ENCODE results near the gene IL18R1. TPM values are rescaled to one million over a fixed set of nuclear protein-coding genes. Genes with fewer than 3 reads are reported as not detected.

IL18R1 gene
- total RNA-seq, 2 experiments from 2014 or later, result 22.4 to 23.4 TPM

- H3K9me3 Mint-ChIP-seq (ENCODE audit: low read depth), result no peaks in the 10 kb centered on the region
- no peak for DNase-seq
- peak overlapping the region; percentile 11 for H3K27ac Mint-ChIP-seq
- H3K36me3 Mint-ChIP-seq (ENCODE audit: low read depth), result no peaks in the 10 kb centered on the region
- ATAC-seq, result peak; percentile 7
- no peak overlapping the region for H3K4me3 Mint-ChIP-seq
- ChIA-PET POLR2A (interaction anchor here (0.6 kb wide), 1 partner anchor 99 kb away, joined by 3 read pairs; no protein-coding TSS in a partner anchor), CTCF (interaction anchor here (0.9 to 2.5 kb wide), 5 partner anchors 14 to 430 kb away, joined by 3 to 6 read pairs (median 4); no protein-coding TSS in a partner anchor)
- peaks cover 38% of the 10 kb centered on the region for H3K4me1 Mint-ChIP-seq
- intact Hi-C loops (cut with DNase I, micrococcal nuclease), result loop anchor here (5.0 to 10.0 kb wide), 3 partner anchors 330 to 720 kb away; no protein-coding TSS in a partner anchor
- no peaks in the 10 kb centered on the region for H3K27me3 Mint-ChIP-seq
Observed at GRCh38 chr2:102434655-102435381, 79.2 kb downstream of the IL18R1 start.

DNA sequence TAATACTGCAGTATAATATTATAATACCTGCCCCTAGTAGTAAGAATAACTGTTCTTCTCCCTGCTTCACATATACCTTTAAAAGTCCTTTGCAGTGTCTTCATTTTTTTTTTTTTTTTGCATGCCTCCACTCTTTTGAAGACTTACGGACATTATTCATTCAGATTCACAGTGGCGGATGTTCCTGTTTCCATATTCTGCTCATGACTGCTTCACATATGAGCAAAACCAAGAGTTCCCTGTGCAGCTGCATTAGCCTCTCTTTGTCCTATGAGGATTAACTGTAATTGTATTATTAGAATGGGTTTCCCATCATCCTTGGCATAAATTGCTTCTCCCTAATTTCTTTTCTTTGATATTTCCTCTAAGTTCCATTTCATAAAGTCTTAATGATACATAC, 80.1 kb downstream of the IL18R1 start:
- no peaks in the 10 kb centered on the region for H3K27me3 Mint-ChIP-seq
- ChIA-PET POLR2A (interaction anchor here (0.6 kb wide), 1 partner anchor 99 kb away, joined by 3 read pairs; no protein-coding TSS in a partner anchor), CTCF (interaction anchor here (1.1 to 2.5 kb wide), 7 partner anchors 8 to 551 kb away, joined by 3 to 8 read pairs (median 4); no protein-coding TSS in a partner anchor)
- ATAC-seq, result no peak
- peaks cover 33% of the 10 kb centered on the region for H3K4me1 Mint-ChIP-seq
- intact Hi-C loops (cut with DNase I, micrococcal nuclease), result loop anchor here (2.0 to 10.0 kb wide), 6 partner anchors 69 to 721 kb away; no protein-coding TSS in a partner anchor
- no peak overlapping the region for H3K4me3 Mint-ChIP-seq
- no peaks in the 10 kb centered on the region for H3K9me3 Mint-ChIP-seq (ENCODE audit: low read depth)
- H3K27ac Mint-ChIP-seq, result peak overlapping the region; percentile 71
- H3K36me3 Mint-ChIP-seq (ENCODE audit: low read depth), result no peaks in the 10 kb centered on the region
- DNase-seq, result no peak

DNA sequence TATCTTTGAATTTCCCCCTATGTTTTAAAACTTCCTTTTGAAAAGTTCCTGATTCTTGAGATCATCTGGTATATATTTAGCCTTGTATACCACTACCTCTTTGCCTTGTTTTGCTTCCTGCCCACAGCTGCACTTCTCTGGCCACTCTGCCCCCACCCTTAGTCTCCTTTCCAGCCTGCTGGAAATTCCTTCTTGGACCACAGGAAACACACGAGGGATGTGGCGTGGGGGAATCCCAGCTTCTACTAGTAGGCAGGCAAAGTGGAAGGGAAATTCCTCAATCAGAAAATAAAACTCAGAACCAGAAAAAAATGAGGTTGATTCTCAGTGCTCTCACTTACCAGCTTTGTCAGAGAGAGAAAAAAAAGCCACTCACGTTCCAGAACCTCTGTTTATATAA, 80.7 kb downstream of the IL18R1 start:
- no peak for ATAC-seq

DNA sequence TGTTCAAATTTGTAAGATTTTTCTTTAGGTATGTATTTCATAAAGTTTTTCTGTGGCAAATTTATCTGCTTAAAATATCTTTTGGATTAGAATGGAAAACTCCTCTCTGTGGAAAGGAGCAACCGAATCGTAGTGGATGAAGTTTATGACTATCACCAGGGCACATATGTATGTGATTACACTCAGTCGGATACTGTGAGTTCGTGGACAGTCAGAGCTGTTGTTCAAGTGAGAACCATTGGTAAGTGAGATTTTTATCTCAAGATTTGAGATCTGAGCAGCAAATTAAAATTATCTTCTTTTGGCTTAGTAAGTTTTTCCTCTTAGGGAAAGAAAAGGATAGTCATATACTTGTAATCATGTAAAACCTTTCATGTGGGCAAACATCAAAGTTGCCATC, 81.5 kb downstream of the IL18R1 start:
- CTCF ChIA-PET, result interaction anchor here (0.6 to 2.5 kb wide), 11 partner anchors 8 to 991 kb away, joined by 3 to 8 read pairs (median 5); partner anchors contain the start of gene IL18R1
- H3K27ac Mint-ChIP-seq, result peak overlapping the region; percentile 85
- no peaks in the 10 kb centered on the region for H3K27me3 Mint-ChIP-seq
- ATAC-seq (peak; percentile 65), DNase-seq (no peak)
- peak overlapping the region; percentile 3 for H3K4me3 Mint-ChIP-seq
- peaks cover 27% of the 10 kb centered on the region for H3K4me1 Mint-ChIP-seq
- no peaks in the 10 kb centered on the region for H3K36me3 Mint-ChIP-seq (ENCODE audit: low read depth)
- POLR2A ChIA-PET, result interaction anchor here (0.7 kb wide), 1 partner anchor 419 kb away, joined by 5 read pairs; no protein-coding TSS in a partner anchor
- intact Hi-C loops (cut with DNase I, micrococcal nuclease), result loop anchor here (1.0 to 10.0 kb wide), 8 partner anchors 19 to 722 kb away; no protein-coding TSS in a partner anchor
- no peaks in the 10 kb centered on the region for H3K9me3 Mint-ChIP-seq (ENCODE audit: low read depth)

More for the DNA sequence above, 80.7 kb downstream of the IL18R1 start:
- Mint-ChIP-seq H3K4me1 (peaks cover 30% of the 10 kb centered on the region), H3K36me3 (ENCODE audit: low read depth) (no peaks in the 10 kb centered on the region), H3K9me3 (ENCODE audit: low read depth) (no peaks in the 10 kb centered on the region), H3K4me3 (no peak overlapping the region), H3K27ac (peak overlapping the region; percentile 71), H3K27me3 (no peaks in the 10 kb centered on the region)
- CTCF ChIA-PET, result interaction anchor here (0.7 to 2.5 kb wide), 9 partner anchors 9 to 552 kb away, joined by 3 to 8 read pairs (median 5); partner anchors contain the start of gene IL18R1
- peak; percentile 38 for DNase-seq
- intact Hi-C loops (cut with DNase I, micrococcal nuclease), result loop anchor here (2.0 to 10.0 kb wide), 6 partner anchors 70 to 722 kb away; no protein-coding TSS in a partner anchor
- POLR2A ChIA-PET, result interaction anchor here (0.6 kb wide), 1 partner anchor 537 kb away, joined by 4 read pairs; no protein-coding TSS in a partner anchor

DNA sequence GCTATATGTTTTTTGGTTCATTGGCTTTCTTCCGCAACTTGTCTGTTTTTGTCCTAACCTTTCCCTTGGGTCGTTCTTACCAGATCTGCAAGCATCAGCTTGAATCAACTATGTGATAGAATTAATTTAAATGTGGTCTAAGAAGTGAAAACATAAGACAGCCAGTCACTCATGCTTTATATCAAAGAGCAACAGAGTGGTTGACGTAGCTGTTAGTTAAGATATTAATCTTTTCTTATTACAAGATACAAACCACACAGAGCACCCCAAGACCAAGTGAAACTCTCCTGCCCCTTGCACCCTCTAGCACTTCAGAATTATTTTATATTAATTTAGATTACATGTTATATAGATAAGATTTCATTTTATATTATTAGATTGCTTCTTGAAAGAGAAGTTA, 82.5 kb downstream of the IL18R1 start:
- POLR2A ChIA-PET, result interaction anchor here (0.6 to 1.2 kb wide), 2 partner anchors 71 to 721 kb away, joined by 3 to 4 read pairs; no protein-coding TSS in a partner anchor
- CTCF ChIA-PET, result interaction anchor here (0.8 to 1.6 kb wide), 6 partner anchors 12 to 992 kb away, joined by 3 to 5 read pairs (median 4); no protein-coding TSS in a partner anchor
- Mint-ChIP-seq H3K4me3 (no peak overlapping the region), H3K27me3 (no peaks in the 10 kb centered on the region), H3K9me3 (ENCODE audit: low read depth) (no peaks in the 10 kb centered on the region), H3K36me3 (ENCODE audit: low read depth) (no peaks in the 10 kb centered on the region), H3K27ac (no peak overlapping the region), H3K4me1 (peaks cover 31% of the 10 kb centered on the region)
- peak; percentile 15 for ATAC-seq
- intact Hi-C loops (cut with DNase I, micrococcal nuclease), result loop anchor here (5.0 to 10.0 kb wide), 3 partner anchors 333 to 723 kb away; no protein-coding TSS in a partner anchor
- no peak for DNase-seq

DNA sequence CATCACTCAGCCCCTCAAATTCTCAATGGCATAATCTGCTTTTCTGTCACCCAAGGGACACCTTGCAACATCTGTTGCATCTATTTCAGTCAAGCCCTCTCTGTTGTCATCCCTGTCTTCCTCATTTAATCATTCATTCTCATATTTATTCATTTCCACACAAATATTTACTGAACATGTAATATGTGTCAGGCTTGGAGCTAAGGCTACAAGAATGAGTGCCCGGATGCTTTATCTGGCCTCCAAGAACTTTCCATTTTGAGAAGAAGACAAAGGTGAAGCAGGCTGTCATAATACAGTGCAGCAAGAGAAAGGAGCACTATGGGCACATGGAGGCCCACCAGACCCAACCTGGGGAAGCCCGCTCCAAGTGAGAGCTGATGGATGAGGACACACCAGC, 83.0 kb downstream of the IL18R1 start:
- ChIA-PET POLR2A (interaction anchor here (1.2 kb wide), 1 partner anchor 71 kb away, joined by 3 read pairs; no protein-coding TSS in a partner anchor), CTCF (interaction anchor here (0.6 to 1.6 kb wide), 8 partner anchors 9 to 555 kb away, joined by 3 to 5 read pairs (median 4); no protein-coding TSS in a partner anchor)
- intact Hi-C loops (cut with DNase I, micrococcal nuclease), result loop anchor here (5.0 to 10.0 kb wide), 3 partner anchors 334 to 724 kb away; no protein-coding TSS in a partner anchor
- DNase-seq, result no peak
- ATAC-seq, result peak; percentile 19
- no peaks in the 10 kb centered on the region for H3K9me3 Mint-ChIP-seq (ENCODE audit: low read depth)
- H3K4me1 Mint-ChIP-seq, result peaks cover 36% of the 10 kb centered on the region
- H3K36me3 Mint-ChIP-seq (ENCODE audit: low read depth), result no peaks in the 10 kb centered on the region
- no peak overlapping the region for H3K4me3 Mint-ChIP-seq
- no peaks in the 10 kb centered on the region for H3K27me3 Mint-ChIP-seq
- H3K27ac Mint-ChIP-seq, result no peak overlapping the region

- peaks cover 36% of the 10 kb centered on the region for H3K4me1 Mint-ChIP-seq
- POLR2A ChIA-PET, result interaction anchor here (1.2 kb wide), 1 partner anchor 72 kb away, joined by 3 read pairs; no protein-coding TSS in a partner anchor
- ATAC-seq (no peak), DNase-seq (no peak)
- CTCF ChIA-PET, result interaction anchor here (0.6 to 1.6 kb wide), 9 partner anchors 9 to 555 kb away, joined by 3 to 5 read pairs (median 3); partner anchors contain the start of gene IL18R1
- intact Hi-C loops (cut with DNase I, micrococcal nuclease), result loop anchor here (5.0 to 10.0 kb wide), 3 partner anchors 334 to 724 kb away; no protein-coding TSS in a partner anchor
- H3K27ac Mint-ChIP-seq, result no peak overlapping the region
- no peaks in the 10 kb centered on the region for H3K36me3 Mint-ChIP-seq (ENCODE audit: low read depth)
- no peaks in the 10 kb centered on the region for H3K27me3 Mint-ChIP-seq
- H3K4me3 Mint-ChIP-seq, result no peak overlapping the region
- no peaks in the 10 kb centered on the region for H3K9me3 Mint-ChIP-seq (ENCODE audit: low read depth)
Observed at GRCh38 chr2:102439065-102439695, 83.6 kb downstream of the IL18R1 start.

DNA sequence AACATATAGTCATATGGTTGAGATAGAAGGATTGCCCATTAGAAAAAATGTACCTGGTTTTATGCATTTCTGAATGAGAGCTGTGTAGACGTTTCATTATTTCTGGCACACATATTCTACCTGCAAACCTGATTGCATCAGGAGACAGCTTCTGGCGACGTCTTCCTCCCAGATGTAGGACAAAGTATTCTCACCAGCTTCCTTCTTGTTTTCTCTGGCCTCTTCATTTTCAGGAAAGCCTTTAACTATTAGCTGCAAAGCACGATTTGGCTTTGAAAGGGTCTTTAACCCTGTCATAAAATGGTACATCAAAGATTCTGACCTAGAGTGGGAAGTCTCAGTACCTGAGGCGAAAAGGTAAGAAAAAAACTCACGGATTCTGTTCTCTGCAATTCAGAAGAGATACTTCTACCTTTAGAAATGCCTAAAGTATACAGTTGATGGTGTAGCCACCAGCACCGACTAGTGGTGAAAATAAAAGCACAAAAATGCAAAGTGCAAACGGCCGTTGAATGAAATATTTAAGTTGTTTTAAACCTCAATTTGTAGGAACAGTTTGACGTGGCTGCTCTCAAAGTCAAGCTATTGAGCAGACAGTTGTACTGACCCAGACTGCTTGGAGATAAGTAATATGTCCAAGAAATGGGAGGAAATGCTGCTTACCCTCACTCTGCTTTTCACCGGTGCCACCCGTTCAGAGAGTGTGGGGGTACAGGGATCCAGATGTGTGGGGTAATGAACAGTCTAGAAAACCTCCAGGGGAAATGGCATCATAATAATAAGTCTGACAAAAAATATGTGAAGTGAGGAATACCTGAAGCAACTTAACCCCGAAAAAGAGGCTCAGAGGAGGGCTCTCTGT, 87.6 kb downstream of the IL18R1 start:
- Mint-ChIP-seq H3K27ac (peak overlapping the region; percentile 56), H3K36me3 (ENCODE audit: low read depth) (no peaks in the 10 kb centered on the region), H3K9me3 (ENCODE audit: low read depth) (no peaks in the 10 kb centered on the region), H3K4me3 (no peak overlapping the region), H3K27me3 (no peaks in the 10 kb centered on the region), H3K4me1 (peaks cover 11% of the 10 kb centered on the region)
- peak; percentile 65 for DNase-seq
- POLR2A ChIA-PET, result interaction anchor here (0.6 kb wide), 1 partner anchor 204 kb away, joined by 4 read pairs; no protein-coding TSS in a partner anchor
- CTCF ChIA-PET, result interaction anchor here (0.6 to 2.9 kb wide), 53 partner anchors 9 to 1316 kb away, joined by 3 to 29 read pairs (median 4); partner anchors contain the start of gene IL18R1
- intact Hi-C loops (cut with DNase I, micrococcal nuclease), result loop anchor here (1.0 to 5.0 kb wide), 10 partner anchors 86 to 559 kb away; partner anchors contain the start of gene IL1RL2 (in 1 of the 2)
- peak; percentile 84 for ATAC-seq

DNA sequence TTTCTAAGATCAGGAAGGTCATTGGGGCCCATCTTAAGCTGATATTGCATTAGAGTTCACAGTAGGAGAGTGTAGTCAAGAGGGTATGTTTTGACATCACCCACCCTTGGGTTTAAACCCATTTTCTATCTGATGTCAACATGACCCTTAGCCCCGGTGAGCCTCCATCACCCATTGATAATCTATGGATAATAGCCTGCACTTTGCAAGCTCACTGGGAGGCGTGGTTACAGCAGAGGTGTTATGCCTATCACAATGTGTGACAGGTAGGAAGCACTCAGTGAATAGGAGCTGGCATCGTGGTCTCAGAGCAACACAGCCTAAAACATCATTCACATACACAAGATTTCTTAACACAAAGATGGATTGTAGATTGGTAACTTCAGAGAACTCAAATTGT, 88.6 kb downstream of the IL18R1 start:
- no peak overlapping the region for H3K4me3 Mint-ChIP-seq
- no peaks in the 10 kb centered on the region for H3K27me3 Mint-ChIP-seq
- intact Hi-C loops (cut with DNase I, micrococcal nuclease), result loop anchor here in 1 of 2 experiments (5.0 kb wide), 2 partner anchors 257 to 442 kb away; partner anchors contain the start of gene IL1RL2
- DNase-seq, result no peak
- H3K9me3 Mint-ChIP-seq (ENCODE audit: low read depth), result no peaks in the 10 kb centered on the region
- no peaks in the 10 kb centered on the region for H3K36me3 Mint-ChIP-seq (ENCODE audit: low read depth)
- POLR2A ChIA-PET, result no interaction called here
- CTCF ChIA-PET, result interaction anchor here (0.7 to 2.9 kb wide), 31 partner anchors 8 to 579 kb away, joined by 3 to 29 read pairs (median 5); no protein-coding TSS in a partner anchor
- peaks cover 11% of the 10 kb centered on the region for H3K4me1 Mint-ChIP-seq
- ATAC-seq, result no peak
- no peak overlapping the region for H3K27ac Mint-ChIP-seq

DNA sequence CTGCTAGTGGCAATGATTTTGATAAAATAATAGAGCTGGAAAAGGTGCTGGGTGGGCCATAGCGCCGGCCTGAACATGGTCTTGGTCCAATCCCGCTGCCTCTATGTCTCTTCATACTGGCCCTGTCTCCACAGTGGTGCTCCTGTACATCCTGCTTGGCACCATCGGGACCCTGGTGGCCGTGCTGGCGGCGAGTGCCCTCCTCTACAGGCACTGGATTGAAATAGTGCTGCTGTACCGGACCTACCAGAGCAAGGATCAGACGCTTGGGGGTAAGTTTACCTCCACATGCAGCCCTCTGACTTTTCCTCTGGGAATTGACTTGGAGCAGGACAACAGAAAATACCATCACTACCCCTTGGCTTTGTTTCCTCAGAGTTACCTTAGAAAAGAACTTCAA, 91.3 kb downstream of the IL18R1 start:
- no peak for ATAC-seq
- H3K27ac Mint-ChIP-seq, result no peak overlapping the region

More for the DNA sequence above, 91.3 kb downstream of the IL18R1 start:
- CTCF ChIA-PET, result interaction anchor here (0.6 to 2.4 kb wide), 6 partner anchors 36 to 563 kb away, joined by 3 to 10 read pairs (median 3); no protein-coding TSS in a partner anchor
- Mint-ChIP-seq H3K36me3 (ENCODE audit: low read depth) (no peaks in the 10 kb centered on the region), H3K4me3 (no peak overlapping the region), H3K4me1 (peaks cover 13% of the 10 kb centered on the region), H3K27me3 (no peaks in the 10 kb centered on the region), H3K9me3 (ENCODE audit: low read depth) (no peaks in the 10 kb centered on the region)
- DNase-seq, result no peak
- intact Hi-C loops (cut with DNase I, micrococcal nuclease), result no loop called here
- POLR2A ChIA-PET, result no interaction called here

Data from activated CD4-positive, alpha-beta T cell treated with anti-CD3 and anti-CD28 coated beads for 36 hours (primary cell).